ENCODE results near the gene PTPRZ1. TPM values are rescaled to one million over a fixed set of nuclear protein-coding genes. Genes with fewer than 3 reads are reported as not detected.

Gene PTPRZ1
- total RNA-seq, 1 experiment from 2014 or later: 0.37 TPM

DNA sequence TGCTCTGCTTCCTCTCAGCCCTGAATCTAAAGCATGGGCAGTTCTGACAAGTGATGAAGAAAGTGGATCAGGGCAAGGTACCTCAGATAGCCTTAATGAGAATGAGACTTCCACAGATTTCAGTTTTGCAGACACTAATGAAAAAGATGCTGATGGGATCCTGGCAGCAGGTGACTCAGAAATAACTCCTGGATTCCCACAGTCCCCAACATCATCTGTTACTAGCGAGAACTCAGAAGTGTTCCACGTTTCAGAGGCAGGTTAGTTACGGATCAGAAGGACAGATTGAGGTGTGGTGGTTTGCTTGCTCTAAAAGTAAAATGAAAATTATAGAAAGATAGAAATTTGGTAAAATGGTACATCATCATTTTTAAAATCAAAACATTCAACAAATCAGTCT, 140.7 kb downstream of the PTPRZ1 start:
- Histone ChIP-seq H3K36me3 (ENCODE audit: low read depth) (no peaks in the 10 kb centered on the region), H3K9me2 (ENCODE audit: insufficient read depth) (no peaks in the 10 kb centered on the region), H3K4me1 (replicated peaks; ENCODE audit: insufficient read depth) (no peaks in the 10 kb centered on the region), H3K27me3 (ENCODE audit: insufficient read depth, low read depth) (no peaks in the 10 kb centered on the region), H3K27ac (no peak overlapping the region), H4K20me1 (ENCODE audit: insufficient read depth) (no peaks in the 10 kb centered on the region), H3K9me3 (ENCODE audit: insufficient read depth, low read depth) (no peaks in the 10 kb centered on the region), H3K4me2 (no peak overlapping the region), H3K4me3 (no peak overlapping the region), H3F3A (ENCODE audit: insufficient read depth, low read depth) (no peaks in the 10 kb centered on the region; the same call in 1 of the 2 replicates), H2AFZ (no peak overlapping the region), H3K79me2 (ENCODE audit: low read depth) (no peaks in the 10 kb centered on the region)
- no peak for TF ChIP-seq EZH2 (IDR thresholded peaks at IDR 0.05; ENCODE audit: low read depth)
- TF ChIP-seq, protein P1, sequence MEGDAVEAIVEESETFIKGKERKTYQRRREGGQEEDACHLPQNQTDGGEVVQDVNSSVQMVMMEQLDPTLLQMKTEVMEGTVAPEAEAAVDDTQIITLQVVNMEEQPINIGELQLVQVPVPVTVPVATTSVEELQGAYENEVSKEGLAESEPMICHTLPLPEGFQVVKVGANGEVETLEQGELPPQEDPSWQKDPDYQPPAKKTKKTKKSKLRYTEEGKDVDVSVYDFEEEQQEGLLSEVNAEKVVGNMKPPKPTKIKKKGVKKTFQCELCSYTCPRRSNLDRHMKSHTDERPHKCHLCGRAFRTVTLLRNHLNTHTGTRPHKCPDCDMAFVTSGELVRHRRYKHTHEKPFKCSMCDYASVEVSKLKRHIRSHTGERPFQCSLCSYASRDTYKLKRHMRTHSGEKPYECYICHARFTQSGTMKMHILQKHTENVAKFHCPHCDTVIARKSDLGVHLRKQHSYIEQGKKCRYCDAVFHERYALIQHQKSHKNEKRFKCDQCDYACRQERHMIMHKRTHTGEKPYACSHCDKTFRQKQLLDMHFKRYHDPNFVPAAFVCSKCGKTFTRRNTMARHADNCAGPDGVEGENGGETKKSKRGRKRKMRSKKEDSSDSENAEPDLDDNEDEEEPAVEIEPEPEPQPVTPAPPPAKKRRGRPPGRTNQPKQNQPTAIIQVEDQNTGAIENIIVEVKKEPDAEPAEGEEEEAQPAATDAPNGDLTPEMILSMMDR (conservative IDR thresholded peaks at IDR 0.05): no peak
- ChIA-PET CTCF (no interaction called here), POLR2A (ENCODE audit: unreplicated experiment) (no interaction called here)
- no peak for DNase-seq
- no TSS peak for BruUV-seq (replicated peaks)
- intact Hi-C loops (cut with micrococcal nuclease; ENCODE audit: unreplicated experiment): loop anchor here (2.0 to 10.0 kb wide), 3 partner anchors 205 to 1141 kb away; no protein-coding TSS in a partner anchor

DNA sequence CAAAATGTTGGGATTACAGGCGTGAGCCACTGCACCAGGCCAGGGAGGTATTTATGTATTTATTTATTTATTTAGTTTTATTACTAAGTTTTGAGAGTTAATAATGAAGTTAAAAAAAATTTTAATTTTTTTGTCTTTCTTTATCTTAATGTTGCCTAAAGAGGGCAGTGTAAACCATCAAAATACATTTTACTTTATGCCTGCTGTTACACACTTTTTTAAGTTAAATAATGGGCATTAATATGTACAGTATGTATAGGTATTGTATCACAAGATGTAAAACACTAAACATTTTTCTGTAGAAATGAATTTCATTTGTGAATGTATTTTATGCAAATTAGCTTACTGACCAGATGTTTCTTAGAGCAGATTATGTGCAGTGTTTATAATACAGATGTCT, 141.7 kb downstream of the PTPRZ1 start:
- Histone ChIP-seq H3K9me2 (ENCODE audit: insufficient read depth) (no peaks in the 10 kb centered on the region), H3K79me2 (ENCODE audit: low read depth) (no peaks in the 10 kb centered on the region), H3K4me2 (no peak overlapping the region), H3K27me3 (ENCODE audit: insufficient read depth, low read depth) (no peaks in the 10 kb centered on the region), H3K4me1 (replicated peaks; ENCODE audit: insufficient read depth) (no peaks in the 10 kb centered on the region), H3K27ac (no peak overlapping the region), H3F3A (ENCODE audit: insufficient read depth, low read depth) (no peaks in the 10 kb centered on the region; the same call in 1 of the 2 replicates), H3K9me3 (ENCODE audit: insufficient read depth, low read depth) (no peaks in the 10 kb centered on the region), H4K20me1 (ENCODE audit: insufficient read depth) (no peaks in the 10 kb centered on the region), H2AFZ (no peak overlapping the region), H3K4me3 (no peak overlapping the region), H3K36me3 (ENCODE audit: low read depth) (no peaks in the 10 kb centered on the region)
- BruUV-seq (replicated peaks): no TSS peak
- intact Hi-C loops (cut with micrococcal nuclease; ENCODE audit: unreplicated experiment): loop anchor here (2.0 to 10.0 kb wide), 3 partner anchors 204 to 1140 kb away; no protein-coding TSS in a partner anchor
- CTCF ChIA-PET: interaction anchor here (1.1 kb wide), 1 partner anchor 518 kb away, joined by 3 read pairs; no protein-coding TSS in a partner anchor
- no peak for DNase-seq
- POLR2A ChIA-PET (ENCODE audit: unreplicated experiment): no interaction called here
- no peak for TF ChIP-seq EZH2 (IDR thresholded peaks at IDR 0.05; ENCODE audit: low read depth)
- TF ChIP-seq, protein P1 (conservative IDR thresholded peaks at IDR 0.05): peak; percentile 61

DNA sequence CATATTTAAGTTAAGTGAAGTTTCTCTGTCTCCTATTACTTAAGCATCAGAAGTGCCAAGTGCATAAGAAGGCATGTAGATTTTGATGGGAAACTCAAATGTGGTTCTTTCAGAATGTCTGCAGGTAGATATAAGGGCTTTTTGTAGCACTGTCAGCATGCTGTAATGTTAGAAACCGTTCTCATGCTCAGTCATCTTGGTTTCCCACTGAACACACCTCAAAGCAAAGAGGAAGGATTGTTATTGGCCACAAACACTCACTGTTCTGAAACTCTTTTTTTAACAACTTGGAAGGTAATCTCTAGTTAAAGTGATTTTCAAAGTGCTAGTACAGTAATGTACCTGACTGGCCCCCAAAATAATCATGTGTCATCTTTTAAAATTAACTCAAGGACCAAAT, 145.1 kb downstream of the PTPRZ1 start:
- Histone ChIP-seq H3K36me3 (ENCODE audit: low read depth) (no peaks in the 10 kb centered on the region), H3K27me3 (ENCODE audit: insufficient read depth, low read depth) (no peaks in the 10 kb centered on the region), H3K4me2 (no peak overlapping the region), H3K4me3 (no peak overlapping the region), H4K20me1 (ENCODE audit: insufficient read depth) (no peaks in the 10 kb centered on the region), H3K27ac (no peak overlapping the region), H3K79me2 (ENCODE audit: low read depth) (no peaks in the 10 kb centered on the region), H3K4me1 (replicated peaks; ENCODE audit: insufficient read depth) (no peaks in the 10 kb centered on the region), H3K9me2 (ENCODE audit: insufficient read depth) (no peaks in the 10 kb centered on the region), H3F3A (ENCODE audit: insufficient read depth, low read depth) (no peaks in the 10 kb centered on the region), H2AFZ (0 out of 2 replicates have a peak overlapping the region, but pooled peaks have one; percentile 41), H3K9me3 (ENCODE audit: insufficient read depth, low read depth) (no peaks in the 10 kb centered on the region)
- TF ChIP-seq, protein P1 (conservative IDR thresholded peaks at IDR 0.05): no peak
- no peak for TF ChIP-seq EZH2 (IDR thresholded peaks at IDR 0.05; ENCODE audit: low read depth)
- CTCF ChIA-PET: no interaction called here
- DNase-seq: no peak
- BruUV-seq (replicated peaks): no TSS peak
- intact Hi-C loops (cut with micrococcal nuclease; ENCODE audit: unreplicated experiment): loop anchor here (10.0 kb wide), 1 partner anchor 1137 kb away; no protein-coding TSS in a partner anchor
- POLR2A ChIA-PET (ENCODE audit: unreplicated experiment): no interaction called here
